Thyroid gland (tissue), 4 donors: ENCODE results near the gene CHST9.

Source experiments
- POLR2A ChIP-seq, 2 donors: fragments of 450-650 bp; IDR thresholded peaks; one replicate each; pipeline ENCODE4 v1.6.1; 2017; ENCODE audit warnings: antibody characterized with exemption in 2 of 2, mild to moderate bottlenecking in 2 of 2, moderate library complexity in 1 of 2
- TF ChIP-seq, protein P1 (sequence below), 6 experiments: fragments of 200-600 bp in 3 of 6; fragments of 450-650 bp in 3 of 6; sonication (generic) in 3 of 6; IDR thresholded peaks; one replicate each; pipeline ENCODE4 v1.5.1; 2016 to 2019; ENCODE audit warnings: antibody characterized with exemption in 6 of 6, mild to moderate bottlenecking in 2 of 6, inconsistent platforms in 1 of 6, moderate library complexity in 1 of 6

DNA sequence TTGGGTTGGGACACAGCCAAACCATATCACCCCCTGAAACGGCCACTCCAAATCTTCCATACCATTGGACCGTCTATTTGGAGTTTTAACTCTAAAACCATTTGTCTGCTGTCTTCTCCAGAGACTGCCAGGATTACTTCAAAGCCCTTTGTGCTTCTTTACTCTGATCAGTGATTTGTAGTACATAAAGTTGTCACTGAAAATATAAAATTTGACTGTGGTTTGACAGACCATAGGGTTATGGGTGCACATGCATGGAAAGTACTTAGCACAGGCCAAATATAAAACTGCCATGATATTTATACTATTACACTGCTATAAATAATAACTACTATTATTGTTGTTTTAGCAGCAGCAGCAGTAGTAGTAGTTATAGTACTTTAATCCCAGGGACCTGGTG, 265.9 kb downstream of the CHST9 start:
- TF ChIP-seq, protein P1, sequence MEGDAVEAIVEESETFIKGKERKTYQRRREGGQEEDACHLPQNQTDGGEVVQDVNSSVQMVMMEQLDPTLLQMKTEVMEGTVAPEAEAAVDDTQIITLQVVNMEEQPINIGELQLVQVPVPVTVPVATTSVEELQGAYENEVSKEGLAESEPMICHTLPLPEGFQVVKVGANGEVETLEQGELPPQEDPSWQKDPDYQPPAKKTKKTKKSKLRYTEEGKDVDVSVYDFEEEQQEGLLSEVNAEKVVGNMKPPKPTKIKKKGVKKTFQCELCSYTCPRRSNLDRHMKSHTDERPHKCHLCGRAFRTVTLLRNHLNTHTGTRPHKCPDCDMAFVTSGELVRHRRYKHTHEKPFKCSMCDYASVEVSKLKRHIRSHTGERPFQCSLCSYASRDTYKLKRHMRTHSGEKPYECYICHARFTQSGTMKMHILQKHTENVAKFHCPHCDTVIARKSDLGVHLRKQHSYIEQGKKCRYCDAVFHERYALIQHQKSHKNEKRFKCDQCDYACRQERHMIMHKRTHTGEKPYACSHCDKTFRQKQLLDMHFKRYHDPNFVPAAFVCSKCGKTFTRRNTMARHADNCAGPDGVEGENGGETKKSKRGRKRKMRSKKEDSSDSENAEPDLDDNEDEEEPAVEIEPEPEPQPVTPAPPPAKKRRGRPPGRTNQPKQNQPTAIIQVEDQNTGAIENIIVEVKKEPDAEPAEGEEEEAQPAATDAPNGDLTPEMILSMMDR (IDR thresholded peaks at IDR 0.05) = no peak
- no peak for TF ChIP-seq POLR2A (IDR thresholded peaks at IDR 0.05)
